C4-2B (cell line): ENCODE measurements around the gene ZNF555.

Experiments
- CTCF ChIP-seq: fragments of 450-650 bp; conservative IDR thresholded peaks from 2 replicates; pipeline ENCODE4 v1.5.1; 2017; ENCODE audit warnings: mild to moderate bottlenecking
- ZFX ChIP-seq: fragments of 450-650 bp; IDR thresholded peaks from 2 replicates; pipeline ENCODE4 v1.6.1; 2017

DNA sequence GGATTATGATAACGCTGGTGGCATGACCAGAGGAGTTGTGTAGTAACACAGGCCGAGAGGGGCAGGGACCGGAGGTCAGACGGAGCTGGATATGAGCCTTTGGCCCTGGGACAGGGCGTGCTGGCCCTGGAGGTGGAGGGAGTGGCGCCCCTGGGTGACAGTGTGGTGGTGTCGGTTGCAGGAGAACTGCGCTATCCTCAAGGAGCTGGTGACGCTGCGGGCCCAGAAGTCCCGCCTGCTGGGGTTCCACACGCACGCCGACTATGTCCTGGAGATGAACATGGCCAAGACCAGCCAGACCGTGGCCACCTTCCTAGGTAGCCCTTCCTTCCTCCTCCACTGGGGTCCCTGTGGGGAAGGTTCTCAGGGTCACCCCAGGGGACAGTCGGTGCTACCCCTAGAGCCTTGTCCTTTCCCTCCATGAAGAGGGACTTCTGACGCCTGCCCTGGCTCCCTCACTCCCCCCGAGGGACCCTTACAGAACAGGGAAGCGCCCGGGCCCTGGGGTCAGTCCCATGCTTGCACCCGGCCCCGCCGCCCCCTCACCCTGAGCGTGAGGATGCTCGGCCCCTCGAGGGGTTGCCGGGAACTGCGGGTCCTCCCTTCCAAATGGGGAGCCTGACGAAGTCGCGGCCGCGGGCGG, 34.4 kb upstream of the ZNF555 start:
- TF ChIP-seq CTCF: no peak
- TF ChIP-seq ZFX: no peak
